NCI-H2107 treated with DMSO at 0.1 percent for 48 hours (cell line): Measurements from ENCODE around the gene SLC37A1.

Source experiments
- DNase-seq: peaks from one replicate; lab custom pipeline; 2025; ENCODE audit not compliant: unreplicated experiment; lab: John Stamatoyannopoulos, UW

The SLC37A1 gene

GRCh38 chr21:42558846-42559245 lies 45.2 kb downstream of the SLC37A1 start:
- peak; percentile 12 for DNase-seq

GRCh38 chr21:42559326-42559725 lies 45.7 kb downstream of the SLC37A1 start:
- DNase-seq = no peak

- DNase-seq = no peak
These were observed 47.0 kb downstream of the SLC37A1 start for GRCh38 chr21:42560517-42561179.

- DNase-seq = peak; percentile 63
These were observed 48.4 kb downstream of the SLC37A1 start for GRCh38 chr21:42561762-42562650.

GRCh38 chr21:42562816-42563215 lies 49.2 kb downstream of the SLC37A1 start:
- DNase-seq = no peak

GRCh38 chr21:42563261-42563660 lies 49.6 kb downstream of the SLC37A1 start:
- DNase-seq = no peak

- no peak for DNase-seq
These were observed 50.0 kb downstream of the SLC37A1 start for GRCh38 chr21:42563686-42564085.

GRCh38 chr21:42564561-42564971 lies 50.9 kb downstream of the SLC37A1 start:
- DNase-seq = no peak

- DNase-seq = no peak
These were observed 51.7 kb downstream of the SLC37A1 start for GRCh38 chr21:42565206-42565810.

- no peak for DNase-seq
These were observed 52.4 kb downstream of the SLC37A1 start for GRCh38 chr21:42565886-42566523.

- DNase-seq = no peak
These were observed 53.0 kb downstream of the SLC37A1 start for GRCh38 chr21:42566524-42567213.

GRCh38 chr21:42567214-42567555 lies 53.5 kb downstream of the SLC37A1 start:
- DNase-seq = no peak

- DNase-seq = no peak
These were observed 54.2 kb downstream of the SLC37A1 start for GRCh38 chr21:42567861-42568260.

- DNase-seq = no peak
These were observed 54.7 kb downstream of the SLC37A1 start for GRCh38 chr21:42568376-42568775.

- DNase-seq = peak; percentile 22
These were observed 55.4 kb downstream of the SLC37A1 start for GRCh38 chr21:42568866-42569731.

- DNase-seq = no peak
These were observed 56.2 kb downstream of the SLC37A1 start for GRCh38 chr21:42569732-42570301.

- no peak for DNase-seq
These were observed 56.7 kb downstream of the SLC37A1 start for GRCh38 chr21:42570362-42570761.

- no peak for DNase-seq
These were observed 57.3 kb downstream of the SLC37A1 start for GRCh38 chr21:42570841-42571387.

GRCh38 chr21:42571391-42572150 lies 57.9 kb downstream of the SLC37A1 start:
- DNase-seq = no peak
